Globus pallidus (tissue), 1 donor: ENCODE data around the gene GAB2.
A peak's percentile ranks its signal among the peaks of the same experiment; 100 is the strongest.

Experiments
- DNase-seq: peaks from one replicate; pipeline ENCODE4 v3.0.0-alpha.2; 2015; ENCODE audit warnings: low spot score

Gene GAB2

GRCh38 chr11:78400702-78401101, 16.9 kb downstream of the GAB2 start:
- DNase-seq, result no peak

- DNase-seq, result no peak
These were observed 17.5 kb downstream of the GAB2 start for GRCh38 chr11:78400116-78400515.

GRCh38 chr11:78399136-78399535, 18.5 kb downstream of the GAB2 start:
- no peak for DNase-seq

GRCh38 chr11:78398715-78399114, 18.9 kb downstream of the GAB2 start:
- DNase-seq, result no peak

GRCh38 chr11:78397398-78397797, 20.2 kb downstream of the GAB2 start:
- DNase-seq, result no peak

GRCh38 chr11:78395597-78395996, 22.0 kb downstream of the GAB2 start:
- DNase-seq, result no peak

GRCh38 chr11:78392854-78393253, 24.8 kb downstream of the GAB2 start:
- DNase-seq, result no peak

- no peak for DNase-seq
These were observed 26.2 kb downstream of the GAB2 start for GRCh38 chr11:78391424-78391823.

GRCh38 chr11:78390809-78391208, 26.8 kb downstream of the GAB2 start:
- DNase-seq, result no peak

- no peak for DNase-seq
These were observed 31.2 kb downstream of the GAB2 start for GRCh38 chr11:78386215-78386941.

GRCh38 chr11:78385205-78385604, 32.4 kb downstream of the GAB2 start:
- no peak for DNase-seq

- no peak for DNase-seq
These were observed 33.4 kb downstream of the GAB2 start for GRCh38 chr11:78384231-78384630.

- no peak for DNase-seq
These were observed 35.8 kb downstream of the GAB2 start for GRCh38 chr11:78381865-78382264.

- no peak for DNase-seq
These were observed 37.0 kb downstream of the GAB2 start for GRCh38 chr11:78380615-78381051.

- no peak for DNase-seq
These were observed 38.5 kb downstream of the GAB2 start for GRCh38 chr11:78379039-78379670.

- no peak for DNase-seq
These were observed 39.8 kb downstream of the GAB2 start for GRCh38 chr11:78377625-78378418.

GRCh38 chr11:78376858-78377257, 40.8 kb downstream of the GAB2 start:
- no peak for DNase-seq

GRCh38 chr11:78374917-78375316, 42.7 kb downstream of the GAB2 start:
- DNase-seq, result no peak

- DNase-seq, result peak; percentile 47
These were observed 43.9 kb downstream of the GAB2 start for GRCh38 chr11:78373689-78374088.

GRCh38 chr11:78372114-78372768, 45.4 kb downstream of the GAB2 start:
- peak; percentile 36 for DNase-seq

GRCh38 chr11:78371221-78371891, 46.3 kb downstream of the GAB2 start:
- no peak for DNase-seq
